WI38 (cell line): ENCODE measurements around the gene GOLPH3.
"Not testable (repeated sequence)": the region's sequence is repeated elsewhere in the genome, so short reads cannot be mapped to it uniquely, and the experiment has no call there.

Source experiments
- H3K4me3 ChIP-seq: 2 replicates; pipeline ENCODE4 v1.5.1; 2011; ENCODE audit warnings: low read depth, mild to moderate bottlenecking, control low read depth, low read length
- TF ChIP-seq, protein P1 (sequence below): IDR thresholded peaks from 2 replicates; pipeline ENCODE4 v1.5.1; 2012; ENCODE audit warnings: low read depth, mild to moderate bottlenecking, control low read depth, low read length

GOLPH3 gene

DNA sequence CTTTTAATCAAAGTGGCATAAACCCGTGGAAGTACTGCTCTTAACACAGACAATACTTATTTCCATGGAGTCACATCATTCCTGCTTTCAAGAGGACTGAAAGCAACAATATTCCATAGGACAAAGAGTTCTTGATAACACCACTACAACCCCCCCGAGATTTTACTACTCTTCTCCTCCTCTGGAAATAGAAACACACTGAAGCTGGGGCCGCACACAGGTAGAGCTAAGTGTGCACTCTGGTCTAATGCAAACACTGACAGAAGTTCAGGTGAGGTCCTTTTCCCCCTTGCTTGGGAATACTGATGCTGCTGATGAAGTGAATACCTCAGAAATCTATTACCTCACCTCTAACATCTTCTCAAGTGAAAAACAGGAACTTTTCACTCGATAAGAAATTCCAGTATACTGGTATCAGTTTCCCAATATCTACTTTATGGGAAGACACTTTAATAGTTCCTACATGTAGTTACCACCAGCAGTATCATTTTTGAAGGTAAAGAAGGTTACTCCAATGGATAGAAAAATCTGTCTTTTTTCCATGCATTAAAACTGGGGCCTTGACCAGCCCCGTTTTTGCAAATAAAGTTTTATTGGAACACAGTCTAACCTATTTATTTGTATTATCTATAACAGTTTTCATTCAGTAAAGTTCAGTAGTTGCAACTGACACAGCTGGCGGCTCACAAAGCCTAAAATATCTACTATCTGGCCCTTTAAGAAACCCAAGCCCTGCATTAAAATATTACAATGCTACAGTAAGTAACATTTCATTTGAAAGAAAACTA lies 50.0 kb downstream of the GOLPH3 start:
- TF ChIP-seq, protein P1, sequence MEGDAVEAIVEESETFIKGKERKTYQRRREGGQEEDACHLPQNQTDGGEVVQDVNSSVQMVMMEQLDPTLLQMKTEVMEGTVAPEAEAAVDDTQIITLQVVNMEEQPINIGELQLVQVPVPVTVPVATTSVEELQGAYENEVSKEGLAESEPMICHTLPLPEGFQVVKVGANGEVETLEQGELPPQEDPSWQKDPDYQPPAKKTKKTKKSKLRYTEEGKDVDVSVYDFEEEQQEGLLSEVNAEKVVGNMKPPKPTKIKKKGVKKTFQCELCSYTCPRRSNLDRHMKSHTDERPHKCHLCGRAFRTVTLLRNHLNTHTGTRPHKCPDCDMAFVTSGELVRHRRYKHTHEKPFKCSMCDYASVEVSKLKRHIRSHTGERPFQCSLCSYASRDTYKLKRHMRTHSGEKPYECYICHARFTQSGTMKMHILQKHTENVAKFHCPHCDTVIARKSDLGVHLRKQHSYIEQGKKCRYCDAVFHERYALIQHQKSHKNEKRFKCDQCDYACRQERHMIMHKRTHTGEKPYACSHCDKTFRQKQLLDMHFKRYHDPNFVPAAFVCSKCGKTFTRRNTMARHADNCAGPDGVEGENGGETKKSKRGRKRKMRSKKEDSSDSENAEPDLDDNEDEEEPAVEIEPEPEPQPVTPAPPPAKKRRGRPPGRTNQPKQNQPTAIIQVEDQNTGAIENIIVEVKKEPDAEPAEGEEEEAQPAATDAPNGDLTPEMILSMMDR = no peak
- no peak overlapping the region for H3K4me3 ChIP-seq

DNA sequence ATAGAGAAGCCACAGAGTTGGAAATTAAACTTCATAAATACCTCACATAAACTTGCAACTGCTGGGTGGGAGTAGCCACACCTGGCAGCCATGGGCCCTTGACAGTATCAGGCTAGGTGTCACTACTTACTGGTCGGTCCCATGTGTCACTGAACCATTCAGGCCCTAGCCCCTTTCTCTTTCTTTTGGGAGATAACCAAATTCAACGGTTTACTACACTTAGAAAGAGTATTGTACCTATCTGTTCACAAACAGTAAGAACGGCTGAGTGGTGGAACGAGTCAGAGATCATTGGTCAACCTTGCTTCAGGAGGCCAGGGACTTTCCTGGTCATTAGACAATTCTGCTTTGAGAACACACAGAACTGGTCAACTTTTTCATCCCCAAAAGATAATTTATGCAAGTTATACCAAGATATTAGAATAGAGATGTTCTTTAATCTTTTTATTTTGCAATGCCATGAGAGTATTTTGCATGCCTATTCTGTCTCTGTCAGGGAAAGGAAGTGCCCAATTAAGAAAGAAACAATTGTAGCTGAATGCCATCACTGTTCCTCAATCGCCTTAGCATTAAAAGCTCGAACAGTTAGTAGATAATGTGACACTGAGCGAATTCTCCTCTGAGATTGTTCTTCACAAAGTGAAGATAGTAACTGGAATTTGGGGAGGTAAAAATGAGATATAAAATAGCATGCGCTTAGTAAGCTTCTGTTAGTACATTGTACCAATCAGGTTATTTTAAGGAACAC lies 50.9 kb downstream of the GOLPH3 start:
- TF ChIP-seq, protein P1 = no peak
- H3K4me3 ChIP-seq = no peak overlapping the region

GRCh38 chr5:32118922-32119321 lies 55.2 kb downstream of the GOLPH3 start:
- not testable (repeated sequence) for H3K4me3 ChIP-seq

DNA sequence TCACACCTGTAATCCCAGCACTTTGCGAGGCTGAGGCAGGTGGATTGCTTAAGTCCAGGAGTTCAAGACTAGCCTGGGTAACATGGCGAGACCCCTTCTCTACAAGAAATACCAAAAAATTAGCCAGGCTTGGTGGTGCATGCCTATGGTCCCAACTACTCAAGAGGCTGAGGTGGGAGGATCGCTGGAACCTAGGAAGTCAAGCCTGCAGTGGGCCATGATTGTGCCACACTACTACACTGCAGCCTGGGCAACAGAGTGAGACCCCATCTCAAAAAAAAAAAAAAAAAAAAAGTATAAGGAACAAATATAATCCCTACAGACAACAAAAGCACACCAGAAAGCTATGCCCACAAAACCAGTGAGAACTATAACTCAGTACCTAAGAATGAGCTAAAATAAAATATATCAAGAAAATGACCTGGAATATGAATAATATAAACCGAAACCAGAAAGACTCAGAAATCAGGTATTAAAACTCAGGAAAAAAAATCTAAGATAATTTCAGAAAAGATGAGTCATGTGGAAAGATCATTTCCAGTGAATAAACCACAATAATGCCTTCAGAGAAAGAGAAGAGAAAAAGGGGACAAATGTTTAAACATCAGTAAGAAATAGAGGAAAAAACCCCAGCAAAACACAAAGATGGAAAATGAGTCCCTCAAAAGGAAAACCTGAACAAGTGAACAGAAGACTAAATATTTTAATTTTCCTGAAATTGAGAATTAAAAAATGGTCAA lies 57.4 kb downstream of the GOLPH3 start:
- TF ChIP-seq, protein P1 = no peak
- H3K4me3 ChIP-seq = no peak overlapping the region

- H3K4me3 ChIP-seq = no peak overlapping the region
- TF ChIP-seq, protein P1 = no peak
Observed at GRCh38 chr5:32115985-32116384, 58.1 kb downstream of the GOLPH3 start.

- TF ChIP-seq, protein P1 = no peak
- no peak overlapping the region for H3K4me3 ChIP-seq
Observed at GRCh38 chr5:32110111-32110696, 63.9 kb downstream of the GOLPH3 start.

GRCh38 chr5:32109236-32109635 lies 64.9 kb downstream of the GOLPH3 start:
- TF ChIP-seq, protein P1 = no peak
- no peak overlapping the region for H3K4me3 ChIP-seq
